HG02852 (cell line): ENCODE results near the gene TCF4.

Experiments
- ATAC-seq: cut with Tn5 transposase; IDR thresholded peaks from one replicate; pipeline ENCODE4 v1.9.1; 2021; ENCODE audit warnings: mild to moderate bottlenecking, moderate library complexity; ENCODE audit not compliant: unreplicated experiment

The TCF4 gene

DNA sequence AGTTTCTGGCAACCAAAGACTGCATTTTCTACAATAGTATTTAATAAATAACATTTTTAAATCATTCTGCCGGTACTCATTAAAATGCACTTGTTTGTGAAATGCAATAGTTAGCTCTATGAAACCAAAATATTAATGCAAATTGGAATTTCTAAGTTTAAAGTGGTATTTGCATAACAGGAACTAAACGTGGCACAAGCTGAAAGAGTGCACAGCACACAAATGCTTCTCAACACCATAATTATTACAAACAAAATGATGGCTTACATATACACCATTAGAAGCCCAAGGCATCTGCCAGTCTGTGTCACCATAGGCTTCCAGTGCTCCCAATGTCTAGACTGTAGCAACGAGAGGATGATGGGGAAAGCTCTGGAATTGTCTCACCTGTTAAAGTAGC, 280.5 kb downstream of the TCF4 start:
- peak; percentile 61 for ATAC-seq

DNA sequence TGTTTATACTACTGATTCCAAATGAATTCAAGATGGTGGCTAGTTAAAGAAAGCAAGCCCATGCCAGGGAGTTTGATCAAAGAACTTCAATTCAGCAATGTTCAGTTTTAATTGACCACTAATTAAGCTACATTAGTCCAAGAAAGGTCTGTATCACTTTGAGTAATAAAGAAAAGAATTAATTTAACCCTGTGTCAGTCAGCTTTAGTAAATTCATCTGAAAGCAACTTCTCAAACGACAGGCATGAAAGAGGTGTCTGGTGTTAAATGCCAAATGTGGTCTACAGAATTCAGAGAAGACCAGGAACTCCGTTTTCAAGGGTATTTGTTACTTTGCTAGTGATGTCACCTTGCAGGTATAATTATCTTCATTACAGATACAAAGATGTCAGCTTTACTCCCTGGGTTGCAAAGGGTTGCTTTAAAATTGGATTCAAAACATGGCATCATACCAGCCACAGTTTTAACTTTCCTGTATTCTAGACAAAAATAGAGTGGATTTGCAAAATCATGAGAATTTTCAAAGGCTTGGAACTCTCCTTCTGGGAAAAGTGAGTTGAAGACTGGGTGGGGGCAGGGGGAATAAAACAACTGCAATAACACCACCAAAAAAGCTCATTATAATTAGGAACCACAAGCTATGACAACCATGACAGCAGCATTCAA, 281.5 kb downstream of the TCF4 start:
- no peak for ATAC-seq

DNA sequence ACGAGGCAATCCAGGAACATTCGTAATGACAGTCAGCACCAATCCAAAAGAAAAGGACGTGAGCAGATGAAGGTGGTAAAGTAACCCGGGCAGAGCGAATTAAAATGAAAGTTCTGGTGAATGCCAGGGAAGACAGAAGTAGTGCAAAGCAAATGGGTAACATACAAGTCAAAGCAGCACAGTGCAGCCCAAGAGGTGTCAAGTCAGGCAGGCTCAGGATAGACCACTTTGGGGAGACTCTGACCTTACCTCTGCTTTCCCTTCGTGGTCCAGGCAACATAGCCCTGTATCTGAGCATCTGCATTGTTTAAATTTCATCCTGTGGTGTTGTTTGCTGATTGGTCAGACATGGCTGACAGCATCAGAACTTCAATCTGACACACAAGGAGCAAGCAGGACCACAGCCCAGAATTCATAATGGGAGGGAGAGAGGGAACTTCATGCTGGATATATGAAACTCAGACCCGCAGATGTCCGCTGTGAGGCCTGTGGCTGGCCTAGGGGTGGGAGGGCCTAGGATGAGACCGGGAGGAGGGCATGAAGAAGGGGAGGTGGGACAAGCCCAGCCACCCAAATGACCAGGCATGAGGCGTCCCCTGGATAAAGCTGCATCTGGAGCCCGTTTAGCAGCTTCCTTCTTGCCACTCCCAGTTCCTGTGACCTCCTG, 285.7 kb downstream of the TCF4 start:
- no peak for ATAC-seq

DNA sequence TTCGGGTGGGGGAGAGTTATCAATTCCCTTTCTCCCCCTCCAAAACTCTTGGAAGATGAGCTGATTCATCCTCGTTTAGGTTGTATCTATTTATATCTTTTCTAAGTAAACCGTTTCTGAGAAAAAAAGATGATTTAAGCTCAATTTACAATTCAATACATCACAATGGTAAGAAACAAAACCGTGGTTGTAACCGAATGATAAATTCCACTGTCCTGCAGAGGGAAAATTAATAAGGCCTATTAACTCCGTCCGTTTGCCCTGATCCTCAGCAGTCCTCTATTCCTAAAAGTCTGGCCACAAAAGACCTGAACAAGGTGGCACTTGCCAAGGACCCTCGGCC, 286.2 kb downstream of the TCF4 start:
- no peak for ATAC-seq

DNA sequence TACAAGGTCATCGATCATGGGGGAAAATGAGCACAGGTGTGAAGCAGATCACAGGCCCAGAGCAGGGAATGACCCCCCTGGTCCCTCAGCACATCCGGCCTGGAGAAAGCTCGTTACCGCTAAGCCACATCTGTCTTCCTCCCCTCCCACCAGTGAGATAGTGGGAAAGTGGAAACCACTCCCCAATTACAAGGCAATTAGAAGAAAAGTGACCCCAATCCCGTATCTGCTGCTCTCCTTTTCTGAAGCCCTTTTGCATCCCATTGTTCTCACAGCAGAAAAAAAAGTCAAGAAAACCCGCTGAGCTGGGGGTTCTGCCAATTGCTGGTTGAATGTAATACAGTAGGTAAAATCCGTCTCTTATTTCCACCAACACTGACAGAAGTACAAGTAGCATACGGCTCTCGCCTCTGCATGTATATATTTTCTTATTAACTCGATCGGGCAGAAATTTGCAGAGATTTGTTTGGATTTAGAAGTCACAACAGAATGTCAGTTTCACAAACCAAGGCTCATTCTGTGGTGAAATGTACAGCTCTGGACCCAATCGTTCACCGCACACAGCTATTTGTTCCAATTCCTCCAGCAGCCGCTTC, 287.0 kb downstream of the TCF4 start:
- no peak for ATAC-seq

DNA sequence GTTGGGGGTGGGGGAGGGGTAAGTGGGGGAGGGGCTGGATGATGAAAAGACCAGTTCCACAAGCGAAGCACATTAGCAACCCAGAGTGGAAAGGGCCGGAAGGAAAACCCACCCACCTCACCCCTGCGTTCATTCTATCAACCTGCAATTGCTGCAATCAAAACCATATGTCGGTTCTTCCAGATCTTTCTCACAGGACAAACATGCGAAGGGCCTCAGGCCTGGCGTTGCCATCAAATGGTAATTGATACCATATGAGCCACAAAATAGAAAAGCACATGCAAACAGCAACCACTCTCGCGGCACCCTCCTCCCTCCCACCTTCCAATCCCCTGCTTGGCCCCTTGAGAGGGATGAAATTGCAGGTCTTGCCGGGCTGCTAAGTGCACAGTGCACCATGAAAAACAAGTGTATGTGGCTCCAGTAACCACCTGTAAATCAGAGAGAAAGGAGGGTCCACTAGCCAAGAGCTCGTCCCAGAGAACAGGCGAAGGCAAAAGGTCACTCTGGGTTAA, 287.5 kb downstream of the TCF4 start:
- no peak for ATAC-seq

DNA sequence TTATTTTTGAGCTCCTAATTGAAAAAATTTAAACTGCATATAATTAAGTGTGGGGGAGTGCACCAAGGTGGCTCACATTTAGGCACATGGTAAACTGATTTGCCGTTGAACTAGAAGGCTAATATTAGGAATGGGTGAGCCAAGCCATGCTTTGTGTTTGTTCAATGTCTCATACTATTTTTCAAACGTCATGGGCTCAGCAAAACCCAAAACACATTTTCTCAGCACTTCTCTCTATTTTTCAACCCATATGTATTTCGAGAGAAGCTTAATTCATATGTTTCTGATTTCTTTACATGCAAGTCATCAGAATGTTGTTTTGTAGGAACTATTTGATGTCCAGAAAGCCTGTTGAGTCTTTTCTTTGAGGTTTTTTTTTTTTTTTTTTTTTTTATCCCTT, 291.2 kb downstream of the TCF4 start:
- ATAC-seq = no peak

DNA sequence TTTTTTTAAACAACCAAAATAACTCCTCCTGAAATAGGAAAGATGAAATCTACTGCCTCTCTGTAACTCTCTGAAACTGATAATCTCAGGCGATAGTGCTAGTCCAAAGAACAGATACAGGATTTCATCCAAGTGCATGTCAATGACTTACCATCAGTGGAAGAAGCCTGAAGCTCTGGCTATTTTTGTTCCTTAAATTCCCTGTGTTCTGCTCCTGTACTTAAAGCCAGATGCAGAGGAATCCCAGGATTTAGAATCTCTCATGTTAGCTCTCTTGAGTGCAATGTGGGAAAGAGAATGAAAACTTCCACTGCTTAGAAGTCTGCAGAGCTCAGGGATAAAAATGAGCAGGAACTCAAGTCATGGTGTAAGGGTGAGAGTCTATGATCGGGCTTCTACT, 291.9 kb downstream of the TCF4 start:
- ATAC-seq = no peak

DNA sequence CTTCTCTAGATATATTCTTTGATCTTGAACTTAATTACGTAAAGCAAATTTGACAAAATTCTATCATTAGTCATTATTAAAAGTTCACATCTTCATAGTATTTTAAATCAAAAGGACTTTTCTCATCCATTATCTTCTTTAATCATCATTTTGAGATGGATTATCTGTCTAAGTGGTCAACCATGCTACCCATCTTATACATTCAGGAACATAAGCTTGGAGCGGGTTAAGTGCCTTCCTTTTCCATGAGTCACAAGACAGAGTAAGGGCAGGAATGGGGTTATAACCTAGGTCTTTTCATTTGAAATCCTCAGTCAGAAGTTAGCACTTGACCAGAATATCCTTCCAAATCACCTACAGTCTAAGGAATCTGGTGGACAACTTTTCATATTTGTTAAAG, 297.1 kb downstream of the TCF4 start:
- no peak for ATAC-seq

DNA sequence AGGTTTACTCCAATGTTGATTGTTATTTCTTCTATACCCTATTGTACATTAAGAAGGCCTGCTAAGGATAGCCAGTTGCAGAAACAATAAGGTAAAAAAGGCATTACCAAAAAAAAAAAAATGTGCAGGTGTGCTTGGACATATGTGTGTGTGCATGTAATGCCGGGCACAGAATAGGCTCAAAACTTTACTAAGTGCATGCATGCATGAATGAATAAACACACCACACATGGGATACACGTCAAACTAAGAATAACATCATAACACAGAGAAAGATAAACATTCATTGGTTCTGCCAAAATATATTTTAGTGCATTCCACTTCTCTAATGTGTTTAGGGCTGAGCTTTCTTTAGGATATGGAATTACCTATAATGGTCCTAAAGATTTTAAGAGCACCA, 298.2 kb downstream of the TCF4 start:
- ATAC-seq = peak; percentile 75

DNA sequence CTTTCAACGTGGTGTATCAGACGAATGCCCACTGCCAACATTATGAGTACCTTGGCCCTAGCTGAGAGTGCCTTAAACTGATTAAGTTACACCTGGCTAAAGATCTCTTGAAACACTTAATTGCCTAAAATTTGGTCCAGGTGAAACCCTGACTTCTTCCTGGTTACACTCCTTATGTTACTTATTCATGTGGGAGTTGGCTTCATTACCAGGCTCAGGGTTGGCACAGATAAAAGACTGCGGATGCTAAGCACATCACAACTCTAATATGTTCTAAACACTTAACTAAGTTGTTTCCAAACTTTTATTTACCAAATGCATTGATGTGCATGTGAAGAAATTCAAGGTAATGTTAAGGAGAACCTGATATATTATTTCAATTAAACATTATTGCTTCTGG, 298.9 kb downstream of the TCF4 start:
- ATAC-seq = no peak

DNA sequence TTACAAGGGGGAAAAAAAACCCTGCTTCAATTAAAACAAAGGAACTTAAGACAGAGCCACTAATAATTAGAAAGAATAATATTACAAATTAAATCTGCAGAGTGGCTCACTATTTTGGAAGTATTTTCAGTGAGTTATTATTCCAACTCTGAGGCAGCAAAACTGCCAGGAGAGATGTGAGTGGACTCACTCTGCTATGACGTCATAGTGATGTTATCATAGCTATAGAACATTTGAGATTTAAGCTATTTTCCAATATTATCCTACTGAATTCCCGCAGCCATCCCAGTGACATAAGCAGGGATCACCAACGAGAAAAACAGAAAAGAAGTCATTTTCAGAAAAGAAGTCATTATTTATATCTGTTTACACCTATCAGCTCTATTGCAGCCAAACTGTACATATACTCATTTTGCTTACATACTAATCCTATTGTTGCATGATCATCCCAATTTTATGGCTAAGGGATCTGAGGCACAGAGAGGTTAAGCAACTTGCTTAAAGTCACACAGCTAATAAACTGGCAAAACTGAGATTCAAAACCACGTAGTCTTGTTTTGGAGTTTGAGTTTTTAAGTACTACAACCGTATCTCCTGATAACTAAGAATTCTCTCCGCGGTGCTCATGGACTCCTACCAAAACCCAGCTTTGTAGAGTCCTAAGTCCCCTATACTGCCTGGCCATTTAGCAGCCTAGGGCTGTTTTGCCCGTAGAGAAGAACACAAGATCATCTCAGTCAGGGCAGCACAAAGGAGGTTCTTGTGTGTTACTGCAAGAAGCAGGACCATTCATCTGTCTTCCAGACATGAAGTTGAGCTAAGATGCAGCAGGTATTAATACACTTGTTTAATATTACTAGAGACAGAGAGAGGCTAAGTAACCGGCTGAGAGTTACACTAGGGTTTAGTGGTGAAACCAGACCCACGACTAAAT, 299.8 kb downstream of the TCF4 start:
- no peak for ATAC-seq

DNA sequence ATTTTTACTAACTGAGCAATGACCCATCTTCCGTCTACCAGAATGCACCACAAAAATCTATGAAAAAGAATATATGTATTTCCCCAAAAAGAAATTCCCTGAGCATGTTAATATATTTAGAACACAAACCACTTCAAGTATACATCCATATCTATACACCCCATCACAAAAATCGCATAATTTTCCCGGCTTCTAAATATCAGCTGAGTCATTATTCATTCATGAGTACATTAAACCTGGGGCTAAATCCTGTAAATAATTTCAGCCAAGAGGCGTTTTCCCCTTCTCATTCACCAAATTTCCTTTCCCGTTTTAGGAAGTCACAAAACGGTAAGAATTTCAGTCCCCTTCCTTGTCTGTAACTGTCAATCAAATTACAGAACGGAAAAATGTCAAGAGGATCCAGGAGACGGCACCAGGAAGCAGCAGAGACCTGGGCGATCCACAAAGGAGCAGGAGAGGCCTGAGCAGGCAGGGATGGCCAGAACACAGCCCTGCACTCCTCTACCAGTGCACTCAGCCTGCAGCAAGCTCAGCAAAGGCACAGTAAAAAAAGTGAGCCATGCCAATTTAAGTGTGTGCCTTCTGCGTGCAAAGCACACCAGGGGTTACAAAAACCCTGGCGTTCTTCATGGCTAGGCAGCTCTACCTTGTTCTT, 300.7 kb downstream of the TCF4 start:
- ATAC-seq = no peak

DNA sequence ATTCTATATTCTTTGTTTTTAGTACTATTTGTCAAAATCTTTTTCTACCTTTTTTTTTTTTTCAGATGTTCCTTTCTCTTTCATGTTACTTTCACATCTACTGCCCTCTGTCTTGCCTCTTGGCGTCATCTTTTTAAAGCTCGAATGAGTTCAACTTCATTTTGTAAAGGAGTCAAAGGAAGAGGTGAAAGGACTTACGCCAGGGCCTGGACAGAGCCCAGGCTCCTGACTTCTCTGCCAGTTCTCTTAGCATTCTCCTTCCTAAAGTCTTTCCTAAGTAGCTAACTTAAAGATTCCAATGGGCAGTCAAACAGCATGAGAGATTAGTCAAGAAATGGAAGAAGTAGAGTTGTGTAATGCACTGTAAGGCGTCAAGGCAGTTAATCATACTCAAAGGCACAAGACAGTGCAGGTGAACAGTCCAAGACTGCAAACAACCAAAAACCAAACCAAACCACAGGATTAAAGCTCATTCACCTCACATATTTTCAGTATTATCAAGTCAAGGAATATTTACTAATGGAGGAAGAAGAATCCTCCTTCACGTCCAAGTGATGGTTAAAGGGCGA, 301.7 kb downstream of the TCF4 start:
- no peak for ATAC-seq

DNA sequence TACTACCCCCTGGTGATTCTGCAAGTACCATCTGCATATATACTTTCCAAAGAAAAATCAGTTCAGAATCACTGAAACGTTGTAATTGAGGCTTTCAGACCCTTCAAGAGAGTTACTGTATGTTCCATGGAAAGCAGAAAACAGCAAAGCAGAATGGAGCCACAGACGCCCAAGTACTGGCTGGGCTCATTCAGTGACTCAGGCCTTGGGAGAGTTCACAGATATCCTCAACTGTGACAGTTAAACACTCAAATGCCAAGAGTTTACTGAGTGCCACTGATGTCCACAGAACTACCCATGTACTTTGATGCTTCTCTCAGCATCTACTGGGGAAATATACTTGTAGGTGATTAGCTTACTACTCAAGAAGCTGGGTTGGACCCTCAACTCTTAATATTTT, 303.4 kb downstream of the TCF4 start:
- ATAC-seq = no peak

DNA sequence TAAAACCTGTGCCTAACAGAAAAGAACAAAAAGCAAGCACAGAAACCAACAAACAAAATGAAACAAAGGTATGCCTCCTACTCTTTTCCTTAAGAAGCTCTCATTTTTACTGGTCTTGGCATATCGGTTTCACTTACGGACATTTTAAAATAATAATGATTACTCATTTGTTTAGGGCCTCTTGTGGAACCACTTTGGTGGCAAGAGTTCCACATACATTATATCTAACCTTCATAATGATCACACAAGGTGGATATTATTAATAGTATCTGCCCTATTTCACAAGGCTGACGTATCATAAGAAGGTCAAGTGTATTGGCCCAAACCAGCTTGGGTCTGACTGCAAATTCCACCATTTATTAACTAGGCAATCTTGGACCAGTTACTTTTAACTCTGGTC, 304.7 kb downstream of the TCF4 start:
- ATAC-seq = peak; percentile 47

DNA sequence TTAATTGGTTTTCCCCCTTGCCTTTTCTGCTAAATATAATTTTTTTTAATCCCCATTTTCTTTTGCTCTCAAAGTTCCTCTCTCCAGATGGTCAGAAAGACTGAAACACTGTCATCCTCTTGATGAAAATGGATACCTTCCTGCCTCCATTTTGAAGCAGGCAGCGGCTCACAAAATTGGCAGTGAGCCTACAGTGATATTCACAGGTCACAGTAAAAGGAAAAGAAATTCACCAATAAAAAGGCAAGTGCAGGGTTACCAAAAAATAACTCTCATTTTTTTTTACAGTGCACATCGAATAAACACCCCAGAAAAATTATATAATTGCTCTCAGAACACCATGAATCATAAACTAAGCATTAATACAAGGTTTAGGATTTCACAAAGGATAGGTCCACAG, 307.5 kb downstream of the TCF4 start:
- ATAC-seq = no peak

DNA sequence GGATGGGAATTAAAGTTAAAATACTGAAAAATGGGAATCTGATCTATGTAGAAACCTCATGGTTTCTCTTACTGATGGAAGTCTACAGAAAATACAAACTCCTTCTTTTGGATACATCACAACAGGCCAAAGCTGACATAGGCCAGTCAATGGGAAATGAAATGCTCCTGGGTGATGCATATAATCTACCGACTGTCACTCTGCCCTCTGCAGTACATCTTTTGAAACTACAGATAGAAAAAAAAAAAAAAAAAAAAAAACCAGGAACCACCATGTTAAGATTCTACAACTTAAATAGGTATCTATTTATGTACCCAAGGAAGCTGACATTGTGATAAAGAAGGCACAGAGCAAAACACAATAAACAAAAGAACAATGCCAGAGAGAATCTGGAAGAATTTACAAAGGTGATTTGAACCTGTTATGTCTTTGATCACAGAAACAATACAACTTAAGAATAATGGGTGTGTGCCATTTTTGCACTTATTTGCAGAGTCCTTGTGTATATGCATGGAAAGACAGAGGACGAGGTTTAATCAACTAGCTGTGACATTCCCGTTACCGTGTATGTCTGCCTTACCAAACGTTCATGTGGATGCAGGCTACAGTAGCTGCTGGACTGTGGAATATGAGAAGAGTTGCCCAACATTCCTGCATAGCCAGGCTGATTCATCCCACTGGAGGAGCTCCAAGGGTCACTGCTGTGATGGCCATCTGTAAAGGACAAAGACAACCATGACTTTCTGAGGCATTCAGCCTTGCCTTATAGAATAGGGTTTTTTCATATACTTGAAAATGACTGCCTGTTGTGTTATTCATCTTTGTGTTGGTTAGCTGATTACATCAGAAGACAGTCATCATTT, 312.7 kb downstream of the TCF4 start:
- ATAC-seq = no peak

DNA sequence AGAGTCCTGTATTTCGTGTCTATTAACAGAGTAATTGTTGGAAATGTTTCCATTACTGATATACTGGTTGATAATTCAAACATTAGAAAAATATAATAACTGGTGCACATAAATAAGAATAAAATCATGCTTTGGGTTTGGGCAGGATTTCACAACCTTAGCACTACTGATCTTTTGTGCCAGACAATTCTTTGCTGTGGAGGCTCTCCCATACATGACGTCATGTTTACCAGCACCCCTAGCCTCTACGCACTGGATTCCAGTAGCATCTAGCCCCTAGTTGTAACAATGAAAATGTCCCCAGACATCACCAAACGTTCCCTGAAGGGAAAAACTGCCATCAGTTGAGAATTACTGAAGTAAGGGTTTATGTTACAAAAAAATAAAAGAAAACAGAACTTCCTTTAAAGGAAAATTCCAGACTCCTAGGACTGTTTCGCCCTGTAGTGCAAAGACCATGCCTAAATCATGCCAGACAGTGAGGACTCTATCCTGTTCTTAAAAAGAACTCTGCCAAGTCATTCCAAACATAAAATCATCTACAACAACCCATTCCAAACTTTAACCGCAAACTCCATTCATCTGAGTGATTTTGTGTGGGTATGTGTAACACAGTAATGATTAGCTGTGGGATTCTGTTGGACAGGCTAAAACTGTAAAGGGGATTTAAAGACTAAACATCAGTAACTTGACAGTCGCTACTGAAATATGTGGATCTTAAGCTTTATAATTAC, 315.3 kb downstream of the TCF4 start:
- ATAC-seq = no peak
